Hepatocyte (in vitro differentiated cells): Measurements from ENCODE around the gene DMAC1. TPM values are rescaled to one million over a fixed set of nuclear protein-coding genes. Genes with fewer than 3 reads are reported as not detected.

Experiments
- DNase-seq: peaks from one replicate; pipeline ENCODE4 v3.0.0-alpha.2; 2016; ENCODE audit warnings: low spot score
- H2AFZ ChIP-seq: fragments of 200-600 bp; sonication (generic); 2 replicates; pipeline ENCODE4 v1.6.0; 2016; ENCODE audit warnings: antibody characterized with exemption, mild to moderate bottlenecking
- H3K27ac ChIP-seq: fragments of 200-600 bp; sonication (generic); 2 replicates; pipeline ENCODE4 v1.5.1; 2016; ENCODE audit warnings: mild to moderate bottlenecking
- H3K27me3 ChIP-seq: fragments of 200-600 bp; sonication (generic); 2 replicates; pipeline ENCODE4 v1.6.1; 2016
- H3K36me3 ChIP-seq: fragments of 200-600 bp; sonication (generic); replicated peaks from 2 replicates; pipeline ENCODE4 v1.5.1; 2016; ENCODE audit warnings: low read depth; ENCODE audit not compliant: insufficient read depth
- H3K4me1 ChIP-seq: fragments of 200-600 bp; sonication (generic); 2 replicates; pipeline ENCODE4 v1.5.1; 2016; ENCODE audit warnings: mild to moderate bottlenecking, moderate library complexity; ENCODE audit not compliant: insufficient read depth
- H3K4me2 ChIP-seq: fragments of 200-600 bp; sonication (generic); 2 replicates; pipeline ENCODE4 v1.6.0; 2016
- H3K4me3 ChIP-seq: fragments of 200-600 bp; sonication (generic); 2 replicates; pipeline ENCODE4 v1.5.1; 2016; ENCODE audit warnings: mild to moderate bottlenecking
- H3K79me2 ChIP-seq: fragments of 200-600 bp; sonication (generic); 2 replicates; pipeline ENCODE4 v1.6.0; 2017; ENCODE audit warnings: mild to moderate bottlenecking
- H3K9me2 ChIP-seq: fragments of 200-600 bp; sonication (generic); replicated peaks from 2 replicates; pipeline ENCODE4 v1.6.0; 2017; ENCODE audit warnings: mild to moderate bottlenecking; ENCODE audit not compliant: insufficient read depth
- H3K9me3 ChIP-seq: fragments of 200-600 bp; sonication (generic); 2 replicates; pipeline ENCODE4 v1.5.1; 2016; ENCODE audit warnings: low read depth, mild to moderate bottlenecking
- H4K20me1 ChIP-seq: fragments of 200-600 bp; sonication (generic); 2 replicates; pipeline ENCODE4 v1.6.0; 2016; ENCODE audit warnings: mild to moderate bottlenecking; ENCODE audit not compliant: insufficient read depth, poor library complexity, severe bottlenecking
- EZH2 ChIP-seq: fragments of 200-600 bp; sonication (generic); IDR thresholded peaks from 2 replicates; pipeline ENCODE4 v1.6.1; 2016; ENCODE audit warnings: antibody characterized with exemption, mild to moderate bottlenecking, borderline replicate concordance
- EZH2phosphoT487 ChIP-seq: fragments of 200-600 bp; sonication (generic); IDR thresholded peaks from one replicate; pipeline ENCODE4 v1.6.1; 2018; ENCODE audit warnings: antibody characterized with exemption, mild to moderate bottlenecking, low read depth, moderate library complexity; ENCODE audit not compliant: unreplicated experiment, severe bottlenecking
- WGBS: methylation state at CpG from one replicate; pipeline ENCODE4 v1.1.6; 2016; ENCODE audit warnings: low lambda C conversion rate; ENCODE audit errors: missing lambda C conversion rate; 5-methylcytosine and 5-hydroxymethylcytosine counted together
- polyA plus RNA-seq: library from polyadenylated mRNA; unstranded; fragments of >200 nt; fragmentation: Nextera tagmentation; extraction: Ambion mirVana; gene quantifications from 2 replicates; pipeline ENCODE4 v1.2.1, GENCODE V29; 2016
- total RNA-seq: library from RNA; depleted of rRNA; stranded (reverse); fragments of >200 nt; gene quantifications from 2 replicates; pipeline ENCODE4 v1.2.3, GENCODE V29; 2014
- TF ChIP-seq, protein P1 (sequence below): fragments of 200-600 bp; sonication (generic); IDR thresholded peaks from 2 replicates; pipeline ENCODE4 v1.5.1; 2016; ENCODE audit warnings: antibody characterized with exemption, mild to moderate bottlenecking; ENCODE audit not compliant: poor library complexity

Gene DMAC1
- total and polyA plus RNA-seq, 2 experiments from 2014 or later: 20.3 to 88.2 TPM

DNA sequence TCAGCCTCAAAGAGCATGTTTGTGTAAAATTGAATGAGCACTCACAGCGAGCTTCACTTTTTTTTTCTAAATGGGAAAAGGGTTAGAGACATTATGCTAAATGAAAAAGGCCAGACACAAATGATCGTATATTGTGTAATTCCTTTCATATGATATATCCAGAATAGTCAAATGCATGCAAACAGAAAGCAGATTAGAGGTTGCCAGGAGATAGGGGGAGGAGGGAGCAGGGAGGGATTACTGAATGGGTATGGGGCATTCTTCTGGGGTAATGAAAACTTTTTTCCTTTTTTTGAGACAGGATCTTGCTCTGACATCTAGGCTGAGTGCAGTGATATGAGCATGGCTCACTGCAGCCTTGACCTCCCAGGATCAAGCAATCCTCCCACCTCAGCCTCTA lies 47.1 kb downstream of the DMAC1 start:
- Histone ChIP-seq H3K27me3 (no peaks in the 10 kb centered on the region), H3K9me2 (no peaks in the 10 kb centered on the region), H2AFZ (no peak overlapping the region), H3K4me3 (no peak overlapping the region), H3K4me1 (no peaks in the 10 kb centered on the region), H3K9me3 (no peaks in the 10 kb centered on the region), H3K36me3 (no peaks in the 10 kb centered on the region), H4K20me1 (no peaks in the 10 kb centered on the region), H3K27ac (no peak overlapping the region), H3K4me2 (no peak overlapping the region), H3K79me2 (no peaks in the 10 kb centered on the region)
- WGBS: 74% methylated on average over 2 of the region's 2 CpGs
- DNase-seq: no peak
- TF ChIP-seq EZH2phosphoT487 (no peak), EZH2 (no peak)
- TF ChIP-seq, protein P1, sequence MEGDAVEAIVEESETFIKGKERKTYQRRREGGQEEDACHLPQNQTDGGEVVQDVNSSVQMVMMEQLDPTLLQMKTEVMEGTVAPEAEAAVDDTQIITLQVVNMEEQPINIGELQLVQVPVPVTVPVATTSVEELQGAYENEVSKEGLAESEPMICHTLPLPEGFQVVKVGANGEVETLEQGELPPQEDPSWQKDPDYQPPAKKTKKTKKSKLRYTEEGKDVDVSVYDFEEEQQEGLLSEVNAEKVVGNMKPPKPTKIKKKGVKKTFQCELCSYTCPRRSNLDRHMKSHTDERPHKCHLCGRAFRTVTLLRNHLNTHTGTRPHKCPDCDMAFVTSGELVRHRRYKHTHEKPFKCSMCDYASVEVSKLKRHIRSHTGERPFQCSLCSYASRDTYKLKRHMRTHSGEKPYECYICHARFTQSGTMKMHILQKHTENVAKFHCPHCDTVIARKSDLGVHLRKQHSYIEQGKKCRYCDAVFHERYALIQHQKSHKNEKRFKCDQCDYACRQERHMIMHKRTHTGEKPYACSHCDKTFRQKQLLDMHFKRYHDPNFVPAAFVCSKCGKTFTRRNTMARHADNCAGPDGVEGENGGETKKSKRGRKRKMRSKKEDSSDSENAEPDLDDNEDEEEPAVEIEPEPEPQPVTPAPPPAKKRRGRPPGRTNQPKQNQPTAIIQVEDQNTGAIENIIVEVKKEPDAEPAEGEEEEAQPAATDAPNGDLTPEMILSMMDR: no peak
